ENCODE results near the gene SAC3D1. TPM values are rescaled to one million over a fixed set of nuclear protein-coding genes. Genes with fewer than 3 reads are reported as not detected.

SAC3D1 gene
- total and polyA plus RNA-seq, 2 of the 8 experiments (the other 6 are each of a cell fraction or from before 2014, with no cell fraction given) = 19.4 to 25.8 TPM

GRCh38 chr11:65047581-65048422, 6.8 kb downstream of the SAC3D1 start (continued):
- TF ChIP-seq JUN (IDR thresholded peaks at IDR 0.05; ENCODE audit: low read depth, low read length) (no peak), CHD1 (IDR thresholded peaks at IDR 0.05; ENCODE audit: low read depth, low read length) (no peak), SIN3A (conservative IDR thresholded peaks at IDR 0.05 in 1 of 2, IDR thresholded peaks at IDR 0.05 in 1 of 2; ENCODE audit: low read depth in 1 of 2, low read length in 2 of 2) (0 out of 4 replicates have a peak, but pooled peaks of 1 of the 2 experiments have one; percentile 22), BACH1 (IDR thresholded peaks at IDR 0.05; ENCODE audit: low read length) (no peak), HDAC6 (IDR thresholded peaks at IDR 0.05; ENCODE audit: low read depth, low read length) (no peak), ZNF274 (IDR thresholded peaks at IDR 0.05; ENCODE audit: borderline replicate concordance, extremely low read depth, low read length) (no peak)
- TF ChIP-seq, protein P1, sequence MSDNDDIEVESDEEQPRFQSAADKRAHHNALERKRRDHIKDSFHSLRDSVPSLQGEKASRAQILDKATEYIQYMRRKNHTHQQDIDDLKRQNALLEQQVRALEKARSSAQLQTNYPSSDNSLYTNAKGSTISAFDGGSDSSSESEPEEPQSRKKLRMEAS (IDR thresholded peaks at IDR 0.05) = 0 out of 2 replicates have a peak, but pooled peaks have one; percentile 5
